Endothelial cell of umbilical vein (primary cell): ENCODE results near the gene MYOZ3. TPM values are rescaled to one million over a fixed set of nuclear protein-coding genes. Genes with fewer than 3 reads are reported as not detected.

Source experiments
- BruUV-seq: library from RNA; stranded (reverse); fragments of 400-500 nt; replicated peaks from 2 replicates; lab custom pipeline; 2021; lab: Mats Ljungman, UMichigan
- CTCF ChIA-PET: fragments of 300-600, 350-600 bp; sonication (Branson Sonifier 250); formaldehyde crosslinking; loops from one replicate; lab custom pipeline; 2021; ENCODE audit warnings: antibody characterized with exemption, inconsistent platforms; lab: Charles Lee
- POLR2A ChIA-PET: fragments of 300-600, 350-600 bp; sonication (Branson Sonifier 250); formaldehyde crosslinking; loops from one replicate; lab custom pipeline; 2021; ENCODE audit warnings: antibody characterized with exemption, inconsistent platforms; lab: Charles Lee
- DNase-seq: peaks from one replicate; pipeline ENCODE4 v3.0.0-alpha.2; 2011; ENCODE audit warnings: low read depth, low spot score
- FAIRE-seq: peaks from 2 replicates; lab custom pipeline; 2011; peaks lifted over from hg19 to GRCh38; lab: Jason Lieb, UNC
- H2AFZ ChIP-seq: 2 replicates; pipeline ENCODE4 v1.6.0; 2012; ENCODE audit warnings: low read depth, low read length, control low read depth, inconsistent platforms
- H3K27ac ChIP-seq: 2 replicates; pipeline ENCODE4 v1.5.1; 2011; ENCODE audit warnings: low read depth, mild to moderate bottlenecking, control low read depth, low read length, moderate library complexity; ENCODE audit not compliant: insufficient read depth
- H3K27me3 ChIP-seq, 2 experiments: 2 replicates each; pipeline versions ENCODE4 v1.6.0 to v1.6.1; 2011; ENCODE audit warnings: low read length in 2 of 2, mixed read lengths in 1 of 2; ENCODE audit not compliant: control insufficient read depth in 2 of 2, insufficient read depth in 2 of 2
- H3K36me3 ChIP-seq, 2 experiments: 2 replicates in 1 of 2; 3 replicates in 1 of 2; pipeline ENCODE4 v1.5.1; 2011; ENCODE audit warnings: low read length in 2 of 2, mild to moderate bottlenecking in 1 of 2, moderate library complexity in 1 of 2; ENCODE audit not compliant: control insufficient read depth in 2 of 2, insufficient read depth in 2 of 2; ENCODE audit errors: extremely low read depth in 1 of 2
- H3K4me1 ChIP-seq: 3 replicates; pipeline ENCODE4 v1.5.1; 2011; ENCODE audit warnings: mild to moderate bottlenecking, low read length; ENCODE audit not compliant: control insufficient read depth, insufficient read depth; ENCODE audit errors: extremely low read depth
- H3K4me2 ChIP-seq: 2 replicates; pipeline ENCODE4 v1.6.1; 2011; ENCODE audit warnings: low read length, control low read depth, mixed read lengths; ENCODE audit not compliant: insufficient read depth
- H3K4me3 ChIP-seq, 3 experiments: fragments of 200-600 bp in 1 of 3; sonication (generic), shearing (Covaris generic) in 1 of 3; replicated peaks in 1 of 3; 2 replicates each; pipeline ENCODE4 v1.5.1; 2011 to 2016; ENCODE audit warnings: control low read depth in 3 of 3, low read length in 3 of 3, mild to moderate bottlenecking in 2 of 3, inconsistent platforms in 1 of 3, low read depth in 1 of 3, moderate library complexity in 1 of 3; ENCODE audit not compliant: insufficient read depth in 1 of 3
- H3K79me2 ChIP-seq: 2 replicates; pipeline ENCODE4 v1.6.0; 2012; ENCODE audit warnings: low read length, inconsistent platforms; ENCODE audit not compliant: control insufficient read depth, insufficient read depth
- H3K9ac ChIP-seq: replicated peaks from 2 replicates; pipeline ENCODE3; 2011; ENCODE audit warnings: low read length, control low read depth; ENCODE audit not compliant: insufficient read depth; ENCODE audit errors: extremely low read depth
- H3K9me1 ChIP-seq: replicated peaks from 3 replicates; pipeline ENCODE4 v1.6.0; 2011; ENCODE audit warnings: mild to moderate bottlenecking, low read length; ENCODE audit not compliant: control insufficient read depth, insufficient read depth; ENCODE audit errors: extremely low read depth
- H3K9me3 ChIP-seq: replicated peaks from 2 replicates; pipeline ENCODE4 v1.5.1; 2012; ENCODE audit warnings: low read length, inconsistent platforms; ENCODE audit not compliant: control insufficient read depth, insufficient read depth
- H4K20me1 ChIP-seq: replicated peaks from 2 replicates; pipeline ENCODE3; 2011; ENCODE audit warnings: mild to moderate bottlenecking, low read length; ENCODE audit not compliant: control insufficient read depth, insufficient read depth; ENCODE audit errors: extremely low read depth
- CTCF ChIP-seq, 2 donors: IDR thresholded peaks; 1 replicate in 1 of 2; 2 replicates in 1 of 2; pipeline ENCODE4 v1.5.1; 2011; ENCODE audit warnings: low read length in 2 of 2, mild to moderate bottlenecking in 2 of 2, moderate library complexity in 2 of 2, control low read depth in 1 of 2, inconsistent platforms in 1 of 2, low read depth in 1 of 2; ENCODE audit not compliant: insufficient read depth in 1 of 2; ENCODE audit errors: extremely low read depth in 1 of 2
- EZH2 ChIP-seq: IDR thresholded peaks from 2 replicates; pipeline ENCODE4 v1.6.1; 2012; ENCODE audit warnings: borderline replicate concordance, low read depth, mild to moderate bottlenecking, moderate library complexity, low read length, inconsistent platforms; ENCODE audit not compliant: severe bottlenecking
- FOS ChIP-seq: IDR thresholded peaks from 2 replicates; pipeline ENCODE4 v1.6.1; 2011; ENCODE audit warnings: mild to moderate bottlenecking, low read length, moderate library complexity, borderline replicate concordance; ENCODE audit not compliant: insufficient read depth
- GATA2 ChIP-seq: IDR thresholded peaks from 2 replicates; pipeline ENCODE4 v1.7.0; 2011; ENCODE audit warnings: low read depth, mild to moderate bottlenecking, moderate library complexity, mixed read lengths, low read length; ENCODE audit not compliant: insufficient read length, insufficient read depth
- JUN ChIP-seq: IDR thresholded peaks from 2 replicates; pipeline ENCODE4 v1.6.1; 2011; ENCODE audit warnings: borderline replicate concordance, low read depth; ENCODE audit not compliant: insufficient read length, insufficient read depth
- MAX ChIP-seq: IDR thresholded peaks from 2 replicates; pipeline ENCODE4 v1.6.1; 2011; ENCODE audit not compliant: insufficient read depth, insufficient read length
- MYC ChIP-seq: IDR thresholded peaks from one replicate; pipeline ENCODE4 v1.6.1; 2011; ENCODE audit warnings: mild to moderate bottlenecking, low read depth, low read length
- POLR2A ChIP-seq: IDR thresholded peaks from 2 replicates; pipeline ENCODE4 v1.6.1; 2012; ENCODE audit warnings: low read depth, mild to moderate bottlenecking, control low read depth, low read length
- POLR2AphosphoS5 ChIP-seq: IDR thresholded peaks from 2 replicates; pipeline ENCODE4 v1.6.1; 2012; ENCODE audit warnings: low read depth, mild to moderate bottlenecking, control low read depth, low read length, moderate library complexity; ENCODE audit not compliant: insufficient read depth
- dilution Hi-C: fragments of 300-500 bp; cut with MboI; formaldehyde crosslinking; loops from one replicate; pipeline ENCODE4 v1.15.0; 2019; ENCODE audit warnings: low sequenced_read_pairs; ENCODE audit not compliant: extremely low pct_ligation_motif_present
- intact Hi-C: fragments of 100-400 bp; cut with micrococcal nuclease; formaldehyde crosslinking; loops from one replicate; pipeline ENCODE4 v1.10.0; 2022
- polyA plus RNA-seq, 4 experiments: library from polyadenylated mRNA; depleted of rRNA in 3 of 4; stranded (reverse) in 3 of 4; unstranded in 1 of 4; fragments of >200 nt; gene quantifications; 2 replicates each; pipeline versions ENCODE4 v1.2.1 to v1.2.3, GENCODE V29; 2011 to 2012; ENCODE audit warnings: missing spikeins in 1 of 4
- total RNA-seq: library from RNA; stranded (reverse); gene quantifications from 2 replicates; pipeline ENCODE4 v1.2.3, GENCODE V29; 2021

The MYOZ3 gene
- total and polyA plus RNA-seq, 2 donors (not counting 3 experiments of a cell fraction or from before 2014, with no cell fraction given): 0.43 to 1.1 TPM

- FAIRE-seq: no peak
- no peak overlapping the region for H3K27ac ChIP-seq
Observed at GRCh38 chr5:150633429-150633828, 27.6 kb upstream of the MYOZ3 start.

More at GRCh38 chr5:150633429-150633828, 27.6 kb upstream of the MYOZ3 start:
- H3K4me3 ChIP-seq: no peak overlapping the region
- POLR2A ChIA-PET: no interaction called here
- H3K36me3 ChIP-seq: peaks cover 0 to 21% of the 10 kb centered on the region in 2 experiments
- CTCF ChIA-PET: interaction anchor here (1.4 to 1.6 kb wide), 3 partner anchors 14 to 73 kb away, joined by 4 to 9 read pairs (median 4); no protein-coding TSS in a partner anchor
- no peaks in the 10 kb centered on the region for H3K9me1 ChIP-seq
- H3K4me2 ChIP-seq: no peak overlapping the region
- no peaks in the 10 kb centered on the region for H4K20me1 ChIP-seq
- no peaks in the 10 kb centered on the region for H3K9me3 ChIP-seq
- H3K79me2 ChIP-seq: no peaks in the 10 kb centered on the region
- intact Hi-C loops (no loop called here), dilution Hi-C loops (no loop called here)
- H3K9ac ChIP-seq: no peak overlapping the region
- peaks cover 37% of the 10 kb centered on the region for H3K4me1 ChIP-seq
- no TSS peak for BruUV-seq
- H2AFZ ChIP-seq: no peak overlapping the region
- DNase-seq: no peak
- no peaks in the 10 kb centered on the region for H3K27me3 ChIP-seq
- TF ChIP-seq MYC (no peak), POLR2A (no peak), GATA2 (no peak), POLR2AphosphoS5 (no peak), JUN (no peak), EZH2 (no peak), MAX (no peak), CTCF (IDR thresholded peaks at IDR 0.05; ENCODE audit: extremely low read depth in 1 of 2, insufficient read depth in 1 of 2, low read depth in 1 of 2, low read length in 2 of 2) (no peak), FOS (no peak)
